Measurements from ENCODE around the gene CCDC150.
"Not testable (repeated sequence)": the region's sequence is repeated elsewhere in the genome, so short reads cannot be mapped to it uniquely, and the experiment has no call there.

CCDC150 gene

DNA sequence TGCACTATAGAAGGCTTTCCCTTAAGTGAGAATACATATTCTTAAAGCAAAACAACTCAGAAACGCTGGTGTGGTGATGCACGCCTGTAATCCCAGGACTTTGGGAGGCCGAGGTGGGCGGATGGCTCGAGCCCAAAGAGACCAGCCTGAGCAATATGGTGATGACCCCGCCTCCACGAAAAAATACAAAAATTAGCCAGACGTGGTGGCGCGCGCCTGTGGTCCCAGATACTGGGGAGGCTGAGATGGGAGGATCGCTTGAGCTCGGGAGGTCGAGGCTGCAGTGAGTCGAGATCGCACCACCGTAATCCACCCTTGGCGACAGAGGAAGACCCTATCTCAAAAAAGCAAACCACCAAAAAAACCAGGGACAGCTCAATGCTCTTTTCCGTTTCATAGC, 750 bp upstream of the CCDC150 start:
- no peak for DNase-seq (ENCODE audit: low spot score)

DNA sequence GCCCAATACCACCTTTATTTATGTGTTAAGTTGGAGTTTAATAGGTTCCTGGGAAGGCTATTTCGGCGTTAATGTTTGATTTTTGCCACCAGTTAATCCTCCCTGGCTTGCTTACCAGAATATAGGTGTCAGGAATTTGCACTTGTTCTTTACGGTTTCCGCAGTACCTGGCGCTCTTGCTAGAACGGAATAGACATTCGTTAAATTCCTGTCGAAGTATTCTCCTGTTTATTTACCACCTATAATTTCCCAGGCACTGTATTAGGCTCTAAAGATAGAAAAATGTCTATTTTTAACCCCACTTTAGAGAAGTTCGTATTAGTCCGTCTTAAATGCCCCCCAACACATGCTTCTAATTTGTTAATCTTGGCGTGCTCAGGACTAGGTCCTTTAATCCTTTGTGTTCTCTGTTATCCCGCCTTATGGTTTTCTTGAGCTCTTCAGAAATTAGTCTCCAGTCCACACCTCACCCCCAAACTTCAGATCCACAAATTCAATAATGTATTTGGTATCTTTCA, 575 bp downstream of the CCDC150 start:
- DNase-seq (ENCODE audit: low spot score): no peak

DNA sequence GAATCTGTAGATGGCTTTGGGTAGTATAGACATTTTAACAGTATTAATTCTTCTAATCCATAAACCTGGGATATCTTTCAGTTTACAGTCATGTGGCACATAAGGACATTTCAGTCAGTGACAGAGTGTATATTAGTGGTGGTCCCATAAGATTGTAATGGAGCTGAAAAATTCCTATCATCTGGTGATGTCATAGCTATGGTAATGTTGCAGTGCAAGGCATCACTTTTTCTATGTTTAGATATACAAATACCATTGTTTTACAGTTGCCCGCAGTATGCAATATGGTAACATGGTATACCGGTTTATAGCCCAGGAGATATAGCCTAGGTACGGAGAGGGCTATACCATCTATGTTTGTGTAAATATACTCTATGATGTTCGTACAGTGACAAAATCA, 9.7 kb downstream of the CCDC150 start:
- no peak for DNase-seq (ENCODE audit: low spot score)

GRCh38 chr2:196651387-196652094, 12.0 kb downstream of the CCDC150 start:
- DNase-seq (ENCODE audit: low spot score): no peak

DNA sequence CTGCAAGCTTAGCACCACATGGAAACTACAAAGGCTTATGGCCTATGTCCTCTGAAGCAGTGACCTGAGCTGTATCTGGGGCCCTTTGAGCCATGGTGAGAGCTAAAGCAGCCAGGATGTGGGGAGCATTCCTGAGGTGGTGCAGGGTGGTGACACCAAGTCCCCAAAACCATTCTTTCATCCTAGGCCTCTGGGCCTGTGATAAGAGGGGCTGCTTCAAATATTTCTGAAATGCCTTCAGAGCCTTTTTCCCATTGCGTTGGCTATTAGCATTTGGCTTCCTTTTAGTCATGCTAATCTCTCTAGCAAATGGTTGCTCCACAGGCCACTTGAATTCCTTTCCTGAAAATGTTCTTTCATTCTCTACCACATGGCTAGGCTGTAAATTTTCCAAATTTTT, 13.4 kb downstream of the CCDC150 start:
- DNase-seq (ENCODE audit: low spot score): no peak

- DNase-seq (ENCODE audit: low spot score): no peak
Measured at GRCh38 chr2:196653843-196654242, 14.3 kb downstream of the CCDC150 start.

DNA sequence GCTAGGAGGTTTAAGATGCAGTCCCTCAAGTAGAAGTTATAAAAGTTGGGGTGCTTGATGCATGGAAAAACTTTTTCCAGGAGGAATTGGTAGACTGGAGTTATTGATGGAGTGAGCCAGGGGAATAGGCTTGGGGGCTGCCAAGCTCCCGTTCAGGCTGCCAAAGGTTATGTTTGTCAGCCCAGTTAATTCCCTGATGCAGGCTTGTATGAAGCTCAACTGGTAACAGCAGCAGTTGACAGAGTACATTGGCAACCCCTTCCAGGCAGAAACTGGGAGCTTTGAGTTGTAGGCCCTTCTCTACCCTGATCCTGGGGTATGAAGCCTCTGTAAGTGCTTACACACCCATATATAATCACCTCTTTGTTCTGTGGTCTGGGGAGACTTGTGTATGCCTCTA, 16.2 kb downstream of the CCDC150 start:
- DNase-seq (ENCODE audit: low spot score): no peak

DNA sequence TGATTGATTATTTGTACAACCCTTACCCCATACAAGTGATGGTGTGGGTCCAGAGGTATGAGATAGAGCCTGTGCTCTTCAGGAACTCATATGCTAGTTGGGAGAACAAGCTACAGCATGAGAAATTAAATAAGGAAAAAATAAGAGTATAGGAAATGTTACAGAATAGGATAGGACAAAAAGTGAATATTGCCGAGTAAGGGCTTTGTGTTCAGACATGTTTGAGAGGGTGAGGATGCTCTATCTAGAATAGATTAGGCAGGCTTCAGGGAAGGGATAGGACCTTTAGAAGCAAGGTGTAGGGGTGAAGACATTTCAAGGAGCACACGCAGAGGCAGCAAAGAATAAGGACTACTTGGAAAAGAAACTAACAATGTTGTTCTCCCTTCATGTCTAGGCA, 17.8 kb downstream of the CCDC150 start:
- DNase-seq (ENCODE audit: low spot score): no peak

DNA sequence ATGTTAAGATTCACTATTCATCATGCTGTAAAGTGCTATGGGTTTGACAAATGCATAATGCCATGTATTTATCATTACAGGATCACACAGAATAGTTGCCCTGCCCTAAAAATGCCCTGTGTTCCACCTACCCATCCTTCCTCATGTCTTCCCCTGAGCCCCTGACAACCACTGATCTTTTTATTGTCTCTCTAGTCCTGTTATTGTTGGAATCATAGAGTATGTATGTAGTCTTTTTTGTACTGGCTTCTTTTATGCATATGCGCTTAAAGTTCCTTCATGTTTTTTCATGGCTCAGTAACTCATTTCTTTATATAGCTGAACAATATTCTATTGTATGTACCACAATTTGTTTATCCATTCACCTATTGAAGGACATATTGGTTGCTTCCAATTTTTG, 20.3 kb downstream of the CCDC150 start:
- DNase-seq (ENCODE audit: low spot score): no peak

GRCh38 chr2:196660244-196660643, 20.7 kb downstream of the CCDC150 start:
- no peak for DNase-seq (ENCODE audit: low spot score)

- no peak for DNase-seq (ENCODE audit: low spot score)
Measured at GRCh38 chr2:196670342-196670741, 30.8 kb downstream of the CCDC150 start.

DNA sequence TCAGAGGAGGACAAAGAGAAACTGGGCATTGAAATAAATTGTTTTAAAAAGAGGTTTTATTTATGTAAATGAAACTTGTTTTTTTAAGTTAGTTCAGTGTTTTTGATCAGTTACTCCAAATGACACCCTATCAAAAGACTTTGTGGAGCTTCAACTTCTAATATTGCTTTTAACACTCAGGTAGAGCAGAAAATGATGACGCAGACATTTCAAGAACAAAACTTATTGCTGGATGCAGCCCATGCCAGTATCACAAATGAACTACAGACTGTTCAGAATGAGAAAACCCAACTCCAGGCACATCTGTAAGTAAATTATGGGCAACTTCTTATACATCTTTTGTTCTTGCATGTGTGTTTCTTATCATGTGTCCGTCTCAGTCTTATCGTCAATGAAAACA, 36.4 kb downstream of the CCDC150 start:
- DNase-seq (ENCODE audit: low spot score): no peak

DNA sequence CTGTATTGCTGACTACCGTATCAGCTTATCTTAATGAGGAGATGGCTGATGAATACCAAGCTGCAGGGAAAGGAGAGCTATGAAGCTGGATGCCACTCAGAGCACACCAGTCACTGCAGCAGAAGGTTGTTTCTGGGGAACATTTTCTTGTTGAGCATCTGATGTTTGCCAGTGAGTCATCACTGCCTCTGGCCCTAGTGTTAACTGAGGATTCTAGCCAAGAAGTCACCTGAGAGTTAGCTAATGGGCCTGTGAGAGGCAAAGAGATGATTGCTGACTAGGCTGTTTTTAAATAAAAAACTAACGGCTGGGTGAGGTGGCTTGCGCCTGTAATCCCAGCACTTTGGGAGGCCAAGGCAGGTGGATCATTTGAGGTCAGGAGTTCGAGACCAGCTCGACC, 37.9 kb downstream of the CCDC150 start:
- DNase-seq (ENCODE audit: low spot score): no peak

GRCh38 chr2:196679368-196679767, 39.9 kb downstream of the CCDC150 start:
- DNase-seq (ENCODE audit: low spot score): no peak

GRCh38 chr2:196681510-196681909, 42.0 kb downstream of the CCDC150 start:
- no peak for DNase-seq (ENCODE audit: low spot score)

- DNase-seq (ENCODE audit: low spot score): no peak
Measured at GRCh38 chr2:196685792-196686191, 46.3 kb downstream of the CCDC150 start.

- not testable (repeated sequence) for DNase-seq (ENCODE audit: low spot score)
Measured at GRCh38 chr2:196686737-196687136, 47.2 kb downstream of the CCDC150 start.

DNA sequence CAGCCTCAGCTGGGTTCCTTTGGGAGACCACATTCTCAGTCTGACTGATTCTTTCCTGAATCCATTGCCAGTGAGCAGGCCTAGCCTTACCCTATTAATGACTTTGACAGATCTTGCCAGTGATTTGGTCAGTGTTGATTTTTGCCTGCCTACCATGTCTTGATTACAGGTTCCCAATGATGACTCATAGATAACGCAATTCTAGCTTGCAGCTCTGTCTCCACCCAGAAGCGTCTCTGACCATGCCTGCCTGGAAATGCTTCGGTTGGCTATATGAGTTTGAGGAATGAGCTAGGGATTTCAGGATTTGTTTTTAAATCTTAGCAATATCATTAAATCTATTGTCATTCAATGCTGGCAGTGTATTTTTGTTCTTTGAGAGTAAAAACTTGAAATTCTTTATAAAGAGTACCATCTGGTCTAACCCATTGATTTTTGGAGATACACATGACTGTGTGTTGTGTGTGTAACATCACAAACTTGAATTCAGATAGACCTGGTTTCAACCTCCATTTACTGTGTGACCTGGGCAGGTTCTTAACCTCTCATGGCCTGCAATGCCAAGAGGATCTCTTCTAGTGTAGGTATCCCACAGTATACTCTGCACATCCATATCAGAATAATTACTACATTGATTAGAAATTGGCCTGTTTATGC, 57.0 kb downstream of the CCDC150 start:
- DNase-seq (ENCODE audit: low spot score): peak; percentile 36

DNA sequence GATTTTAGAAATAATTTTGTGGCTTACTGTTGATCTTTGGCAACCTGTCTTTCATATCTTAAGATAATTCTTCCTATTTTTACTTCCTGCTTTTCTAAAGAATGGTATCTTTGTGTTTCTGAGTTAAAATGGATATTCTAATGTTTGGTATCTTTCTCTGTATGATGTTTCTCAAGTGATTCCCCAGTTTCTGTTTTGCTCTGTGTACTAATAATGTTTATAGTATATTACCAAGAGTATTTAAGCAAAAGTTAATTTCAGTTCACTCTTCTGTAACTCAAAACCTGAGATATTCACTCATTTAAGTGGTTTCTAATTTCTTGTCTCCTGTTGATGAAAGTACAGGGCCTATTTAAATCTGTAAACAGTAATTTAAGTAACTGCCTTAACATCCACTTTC, 58.3 kb downstream of the CCDC150 start:
- DNase-seq (ENCODE audit: low spot score): no peak

GRCh38 chr2:196702641-196703040, 63.1 kb downstream of the CCDC150 start:
- no peak for DNase-seq (ENCODE audit: low spot score)

DNA sequence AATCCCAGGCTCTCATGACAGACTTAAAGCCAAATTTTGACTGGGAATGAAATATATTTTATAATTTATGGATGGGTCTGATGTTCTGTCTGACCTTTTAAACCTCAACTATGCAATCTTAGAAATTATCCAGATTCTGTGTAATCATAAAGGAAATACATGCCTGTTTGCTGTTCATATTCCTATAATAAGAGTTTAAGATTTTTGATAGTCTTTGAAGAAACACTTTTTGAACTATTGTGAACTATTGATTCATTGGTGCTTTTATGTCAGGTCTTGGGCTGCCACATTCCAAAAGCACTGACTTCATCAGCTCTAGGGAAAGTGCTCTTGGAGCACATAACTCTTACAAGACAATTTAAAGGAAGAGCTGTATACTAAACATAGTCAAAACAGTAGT, 64.2 kb downstream of the CCDC150 start:
- no peak for DNase-seq (ENCODE audit: low spot score)

- not testable (repeated sequence) for DNase-seq (ENCODE audit: low spot score)
Measured at GRCh38 chr2:196710056-196710455, 70.5 kb downstream of the CCDC150 start.

GRCh38 chr2:196711625-196712024, 72.1 kb downstream of the CCDC150 start:
- no peak for DNase-seq (ENCODE audit: low spot score)

- DNase-seq (ENCODE audit: low spot score): no peak
Measured at GRCh38 chr2:196712867-196713266, 73.4 kb downstream of the CCDC150 start.
